Measurements from ENCODE around the gene MSL2. TPM values are rescaled to one million over a fixed set of nuclear protein-coding genes. Genes with fewer than 3 reads are reported as not detected.
"Not testable (repeated sequence)": the region's sequence is repeated elsewhere in the genome, so short reads cannot be mapped to it uniquely, and the experiment has no call there.

Gene MSL2
- polyA plus RNA-seq, 1 donor (not counting 4 experiments of a cell fraction or from before 2014, with no cell fraction given) = 9.5 TPM

DNA sequence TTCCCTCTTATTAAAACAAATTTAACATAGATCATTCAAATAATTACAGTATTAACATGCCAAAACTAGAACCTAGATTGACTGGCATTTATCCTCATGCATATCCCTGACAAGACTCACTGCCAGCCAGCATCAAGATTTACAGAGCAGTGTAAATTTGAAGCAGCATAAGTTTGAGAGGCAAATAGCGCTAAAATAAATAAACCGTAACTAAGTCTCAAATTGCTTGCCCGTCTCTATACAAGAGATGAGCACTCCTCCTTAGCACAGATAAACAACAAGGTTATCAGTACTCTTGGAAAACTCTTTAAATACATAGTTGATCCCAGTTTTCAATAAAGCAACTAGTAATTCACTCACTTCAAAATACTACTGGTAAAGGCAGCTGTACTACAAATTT, 29.6 kb downstream of the MSL2 start:
- DNase-seq (ENCODE audit: low read depth, low spot score) (no peak), FAIRE-seq (no peak)
- Histone ChIP-seq H3K9me3 (ENCODE audit: control insufficient read depth, low read depth, low read length) (no peaks in the 10 kb centered on the region), H3K4me2 (ENCODE audit: control insufficient read depth, extremely low read depth, insufficient read depth, low read depth, low read length) (peak overlapping the region; percentile 68), H3K9ac (ENCODE audit: control insufficient read depth, extremely low read depth, insufficient read depth, low read length) (peak overlapping the region; percentile 13), H3K4me1 (ENCODE audit: control insufficient read depth, extremely low read depth, insufficient read depth, low read length) (peaks cover 24% of the 10 kb centered on the region), H2AFZ (ENCODE audit: control insufficient read depth, low read length) (no peak overlapping the region), H3K27me3 (ENCODE audit: control insufficient read depth, extremely low read depth, insufficient read depth, low read length) (no peaks in the 10 kb centered on the region), H3K36me3 (ENCODE audit: control insufficient read depth in 2 of 2, extremely low read depth in 1 of 2, insufficient read depth in 2 of 2, low read length in 2 of 2) (no peaks in the 10 kb centered on the region), H3K79me2 (ENCODE audit: control insufficient read depth, insufficient read depth, low read length) (peaks cover 91% of the 10 kb centered on the region), H4K20me1 (ENCODE audit: control insufficient read depth, extremely low read depth, insufficient read depth, low read length) (no peaks in the 10 kb centered on the region), H3K4me3 (ENCODE audit: control insufficient read depth in 2 of 3, extremely low read depth in 1 of 3, insufficient read depth in 2 of 3, low read depth in 1 of 3, low read length in 3 of 3) (peak overlapping the region in 1 of 3 experiments; percentile 21), H3K27ac (ENCODE audit: control insufficient read depth, insufficient read depth, low read length) (peak overlapping the region; percentile 33), H3K9me1 (ENCODE audit: control insufficient read depth, extremely low read depth, insufficient read depth, low read length) (no peaks in the 10 kb centered on the region)
- TF ChIP-seq, protein P1, sequence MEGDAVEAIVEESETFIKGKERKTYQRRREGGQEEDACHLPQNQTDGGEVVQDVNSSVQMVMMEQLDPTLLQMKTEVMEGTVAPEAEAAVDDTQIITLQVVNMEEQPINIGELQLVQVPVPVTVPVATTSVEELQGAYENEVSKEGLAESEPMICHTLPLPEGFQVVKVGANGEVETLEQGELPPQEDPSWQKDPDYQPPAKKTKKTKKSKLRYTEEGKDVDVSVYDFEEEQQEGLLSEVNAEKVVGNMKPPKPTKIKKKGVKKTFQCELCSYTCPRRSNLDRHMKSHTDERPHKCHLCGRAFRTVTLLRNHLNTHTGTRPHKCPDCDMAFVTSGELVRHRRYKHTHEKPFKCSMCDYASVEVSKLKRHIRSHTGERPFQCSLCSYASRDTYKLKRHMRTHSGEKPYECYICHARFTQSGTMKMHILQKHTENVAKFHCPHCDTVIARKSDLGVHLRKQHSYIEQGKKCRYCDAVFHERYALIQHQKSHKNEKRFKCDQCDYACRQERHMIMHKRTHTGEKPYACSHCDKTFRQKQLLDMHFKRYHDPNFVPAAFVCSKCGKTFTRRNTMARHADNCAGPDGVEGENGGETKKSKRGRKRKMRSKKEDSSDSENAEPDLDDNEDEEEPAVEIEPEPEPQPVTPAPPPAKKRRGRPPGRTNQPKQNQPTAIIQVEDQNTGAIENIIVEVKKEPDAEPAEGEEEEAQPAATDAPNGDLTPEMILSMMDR (optimal IDR thresholded peaks at IDR 0.05 in 1 of 3, IDR thresholded peaks at IDR 0.05 in 1 of 3, conservative IDR thresholded peaks at IDR 0.05 in 1 of 3; ENCODE audit: extremely low read depth in 1 of 3, insufficient read depth in 2 of 3, low read length in 3 of 3) = no peak
- no peak for TF ChIP-seq EZH2 (IDR thresholded peaks at IDR 0.05; ENCODE audit: low read length)
- dilution Hi-C loops (cut with MboI; ENCODE audit: extremely low pct_ligation_motif_present, low sequenced_read_pairs) = no loop called here

DNA sequence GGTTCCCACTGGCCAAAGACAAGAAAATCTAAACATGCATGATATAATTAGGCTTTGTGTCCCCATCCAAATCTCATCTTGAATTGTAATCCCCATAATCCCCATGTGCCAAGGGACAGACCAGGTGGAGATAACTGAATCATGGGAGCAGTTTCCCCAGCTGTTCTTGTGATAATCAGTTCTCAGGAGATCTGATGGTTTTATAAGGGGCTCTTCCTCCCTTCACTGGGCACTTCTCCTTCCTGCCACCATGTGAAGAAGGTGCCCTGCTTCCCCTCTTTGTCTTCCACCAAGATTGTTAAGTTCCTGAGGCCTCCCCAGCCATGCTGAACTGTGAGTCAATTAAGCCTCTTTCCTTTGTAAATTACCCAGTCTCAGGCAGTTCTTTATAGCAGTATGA, 32.5 kb downstream of the MSL2 start:
- H3K27me3 ChIP-seq (ENCODE audit: control insufficient read depth, extremely low read depth, insufficient read depth, low read length); H3K9ac ChIP-seq (ENCODE audit: control insufficient read depth, extremely low read depth, insufficient read depth, low read length); DNase-seq (ENCODE audit: low read depth, low spot score); dilution Hi-C loops (cut with MboI; ENCODE audit: extremely low pct_ligation_motif_present, low sequenced_read_pairs); H3K27ac ChIP-seq (ENCODE audit: control insufficient read depth, insufficient read depth, low read length); H2AFZ ChIP-seq (ENCODE audit: control insufficient read depth, low read length); H3K4me3 ChIP-seq (ENCODE audit: control insufficient read depth in 2 of 3, extremely low read depth in 1 of 3, insufficient read depth in 2 of 3, low read depth in 1 of 3, low read length in 3 of 3); H3K9me1 ChIP-seq (ENCODE audit: control insufficient read depth, extremely low read depth, insufficient read depth, low read length); H3K4me2 ChIP-seq (ENCODE audit: control insufficient read depth, extremely low read depth, insufficient read depth, low read depth, low read length); H3K36me3 ChIP-seq (ENCODE audit: control insufficient read depth in 2 of 2, extremely low read depth in 1 of 2, insufficient read depth in 2 of 2, low read length in 2 of 2); FAIRE-seq; H4K20me1 ChIP-seq (ENCODE audit: control insufficient read depth, extremely low read depth, insufficient read depth, low read length); H3K9me3 ChIP-seq (ENCODE audit: control insufficient read depth, low read depth, low read length): not testable (repeated sequence)
- peaks cover 11% of the 10 kb centered on the region for H3K4me1 ChIP-seq (ENCODE audit: control insufficient read depth, extremely low read depth, insufficient read depth, low read length)
- H3K79me2 ChIP-seq (ENCODE audit: control insufficient read depth, insufficient read depth, low read length) = peaks cover 97% of the 10 kb centered on the region

DNA sequence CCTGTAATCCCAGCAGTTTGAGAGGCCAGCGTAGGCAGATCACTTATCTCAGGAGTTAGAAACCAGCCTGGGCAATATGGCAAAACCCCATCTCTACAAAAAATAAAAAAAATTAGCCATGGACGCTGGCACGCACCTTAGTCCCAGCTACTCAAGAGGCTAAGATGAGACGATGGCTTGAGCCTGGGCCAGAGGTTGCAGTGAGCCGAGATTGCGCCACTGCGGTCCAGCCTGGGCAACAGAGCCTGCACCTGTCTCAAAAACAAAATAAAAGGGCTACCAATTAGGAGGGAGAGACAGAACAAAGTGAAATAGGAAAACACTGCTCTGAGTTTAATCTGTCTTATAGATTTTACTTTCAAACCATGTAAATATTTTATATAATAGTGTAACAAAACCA, 33.8 kb downstream of the MSL2 start:
- dilution Hi-C loops (cut with MboI; ENCODE audit: extremely low pct_ligation_motif_present, low sequenced_read_pairs) = no loop called here
- TF ChIP-seq EZH2 (IDR thresholded peaks at IDR 0.05; ENCODE audit: low read length) = no peak
- TF ChIP-seq, protein P1 (optimal IDR thresholded peaks at IDR 0.05 in 1 of 3, IDR thresholded peaks at IDR 0.05 in 1 of 3, conservative IDR thresholded peaks at IDR 0.05 in 1 of 3; ENCODE audit: extremely low read depth in 1 of 3, insufficient read depth in 2 of 3, low read length in 3 of 3) = no peak
- no peaks in the 10 kb centered on the region for H3K9me1 ChIP-seq (ENCODE audit: control insufficient read depth, extremely low read depth, insufficient read depth, low read length)
- H3K4me3 ChIP-seq (ENCODE audit: control insufficient read depth in 2 of 3, extremely low read depth in 1 of 3, insufficient read depth in 2 of 3, low read depth in 1 of 3, low read length in 3 of 3) = no peak overlapping the region
- DNase-seq (ENCODE audit: low read depth, low spot score) = no peak
- no peaks in the 10 kb centered on the region for H4K20me1 ChIP-seq (ENCODE audit: control insufficient read depth, extremely low read depth, insufficient read depth, low read length)
- H3K4me2 ChIP-seq (ENCODE audit: control insufficient read depth, extremely low read depth, insufficient read depth, low read depth, low read length) = no peak overlapping the region
- no peaks in the 10 kb centered on the region for H3K9me3 ChIP-seq (ENCODE audit: control insufficient read depth, low read depth, low read length)
- H3K36me3 ChIP-seq (ENCODE audit: control insufficient read depth in 2 of 2, extremely low read depth in 1 of 2, insufficient read depth in 2 of 2, low read length in 2 of 2) = no peaks in the 10 kb centered on the region
- H3K4me1 ChIP-seq (ENCODE audit: control insufficient read depth, extremely low read depth, insufficient read depth, low read length) = peaks cover 11% of the 10 kb centered on the region
- H3K9ac ChIP-seq (ENCODE audit: control insufficient read depth, extremely low read depth, insufficient read depth, low read length) = no peak overlapping the region
- H3K27ac ChIP-seq (ENCODE audit: control insufficient read depth, insufficient read depth, low read length) = no peak overlapping the region
- peaks cover 97% of the 10 kb centered on the region for H3K79me2 ChIP-seq (ENCODE audit: control insufficient read depth, insufficient read depth, low read length)
- no peak for FAIRE-seq
- H2AFZ ChIP-seq (ENCODE audit: control insufficient read depth, low read length) = no peak overlapping the region
- H3K27me3 ChIP-seq (ENCODE audit: control insufficient read depth, extremely low read depth, insufficient read depth, low read length) = no peaks in the 10 kb centered on the region

Data from keratinocyte (primary cell).